HG02840 (cell line): ENCODE data around the gene CD300H.

Experiments used
- ATAC-seq: cut with Tn5 transposase; IDR thresholded peaks from one replicate; pipeline ENCODE4 v1.9.1; 2021; ENCODE audit warnings: mild to moderate bottlenecking, moderate library complexity, moderate number of reproducible peaks; ENCODE audit not compliant: unreplicated experiment, low FRiP score

The CD300H gene

DNA sequence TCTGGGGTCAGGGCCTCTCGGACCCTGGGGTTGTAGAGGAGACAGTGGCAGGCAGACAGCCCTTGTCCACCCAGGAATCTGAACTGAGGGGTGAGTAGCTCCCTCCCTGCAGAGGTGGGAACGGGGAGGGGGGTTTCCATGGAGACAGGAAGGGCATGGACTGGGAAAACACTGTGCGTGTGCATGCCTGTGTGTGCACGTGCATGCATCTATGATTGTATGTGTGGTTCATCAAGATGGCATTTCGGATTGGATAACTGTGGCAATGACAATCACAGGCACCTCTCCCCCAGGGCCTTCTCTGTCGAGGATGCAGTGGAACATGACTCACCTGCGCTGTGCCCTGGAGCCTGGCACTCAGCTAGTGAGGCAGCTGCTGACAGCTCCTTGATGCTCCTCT is 15.3 kb downstream of the CD300H start:
- ATAC-seq: no peak

GRCh38 chr17:74550602-74551001 is 16.7 kb downstream of the CD300H start:
- no peak for ATAC-seq

DNA sequence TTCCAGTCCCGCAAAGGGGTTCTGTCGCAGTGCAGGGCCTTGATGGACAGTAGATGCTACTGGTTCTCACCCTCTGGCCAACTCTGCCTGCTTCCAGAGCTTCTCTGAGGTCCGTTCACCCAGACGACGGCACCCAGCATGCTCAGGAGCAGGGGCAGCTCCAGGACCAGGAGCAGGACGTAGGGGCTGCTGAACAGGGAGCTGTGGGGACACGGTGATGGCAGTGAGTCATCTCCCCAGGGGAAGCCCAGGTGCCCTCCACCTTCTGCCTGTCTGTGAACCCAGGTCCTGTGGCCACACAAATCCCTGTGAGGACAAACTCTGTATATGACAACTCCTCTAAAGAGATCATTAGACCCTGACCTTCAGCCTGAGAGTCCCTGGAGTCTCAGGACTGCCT is 18.0 kb downstream of the CD300H start:
- no peak for ATAC-seq

- ATAC-seq: no peak
Observed at GRCh38 chr17:74547736-74548135, 19.6 kb downstream of the CD300H start.

- no peak for ATAC-seq
Observed at GRCh38 chr17:74547264-74547663, 20.0 kb downstream of the CD300H start.

DNA sequence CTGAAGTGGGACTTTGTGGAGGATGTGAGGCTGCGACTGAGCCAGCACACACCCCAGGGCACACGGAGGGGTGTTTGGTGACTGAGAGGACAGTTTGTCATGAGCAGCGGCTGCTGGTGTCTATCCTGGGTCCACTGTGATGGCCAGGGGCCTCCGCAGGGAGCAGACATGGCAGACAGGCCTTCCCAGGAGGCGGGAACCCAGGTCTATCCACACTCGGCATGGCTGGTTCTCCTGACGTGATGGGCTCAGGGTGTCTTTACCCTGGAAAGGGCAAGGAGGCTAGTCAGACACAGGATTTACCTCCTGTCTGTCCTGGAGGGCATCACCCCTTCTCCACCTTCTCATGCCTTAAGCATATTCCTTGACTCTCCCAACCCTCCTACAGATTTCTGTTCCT is 20.7 kb downstream of the CD300H start:
- no peak for ATAC-seq

GRCh38 chr17:74545843-74546230 is 21.5 kb downstream of the CD300H start, which contains the start of gene CD300C:
Gene CD300C, minus strand, starts transcription at chr17:74546115. Its CDS starts 333 bp downstream, at chr17:74545782.
- ATAC-seq: no peak

GRCh38 chr17:74544991-74545842 is 22.1 kb downstream of the CD300H start:
- ATAC-seq: no peak

DNA sequence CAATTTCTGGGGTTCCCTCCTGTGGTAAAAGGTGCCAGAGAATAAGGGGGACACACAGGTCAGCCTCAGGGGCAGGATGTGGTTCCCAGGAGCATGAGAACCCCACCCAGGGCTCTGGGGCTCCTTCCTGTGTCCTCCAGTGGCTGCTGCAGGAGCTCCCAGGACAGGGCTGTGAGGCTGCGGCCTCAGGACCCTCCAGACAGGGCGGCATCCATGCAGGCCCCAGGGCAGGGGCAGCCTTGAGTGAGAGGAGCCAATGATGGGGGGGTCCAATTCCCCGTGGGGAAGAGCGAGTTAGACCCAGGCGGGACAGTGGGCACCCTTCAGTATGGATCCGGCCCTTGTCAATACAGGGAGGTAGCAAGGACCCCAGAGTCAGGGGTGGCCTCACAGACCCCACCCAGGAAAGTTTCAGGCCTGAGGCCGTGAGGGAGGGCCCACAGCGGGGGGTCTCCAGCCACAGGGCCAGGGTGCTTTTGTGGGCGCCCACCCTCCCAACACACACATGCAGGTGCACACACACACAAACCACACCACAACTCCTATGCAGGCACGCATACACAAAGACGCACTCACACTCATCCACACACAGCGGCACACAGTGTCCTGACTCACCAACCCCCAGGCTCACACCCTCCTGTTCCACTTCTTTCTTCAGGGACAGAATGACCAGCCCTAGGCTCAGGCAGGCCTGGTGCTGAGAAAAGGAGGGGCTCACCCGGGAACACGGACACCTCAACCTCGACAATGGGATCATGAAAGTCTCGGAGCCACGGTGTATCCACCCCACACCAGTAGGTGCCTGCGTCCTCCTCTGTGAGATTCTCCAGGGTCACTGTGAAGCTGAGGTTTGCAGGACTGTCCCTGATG is 23.2 kb downstream of the CD300H start:
- ATAC-seq: no peak

GRCh38 chr17:74543406-74543805 is 23.9 kb downstream of the CD300H start:
- ATAC-seq: no peak

DNA sequence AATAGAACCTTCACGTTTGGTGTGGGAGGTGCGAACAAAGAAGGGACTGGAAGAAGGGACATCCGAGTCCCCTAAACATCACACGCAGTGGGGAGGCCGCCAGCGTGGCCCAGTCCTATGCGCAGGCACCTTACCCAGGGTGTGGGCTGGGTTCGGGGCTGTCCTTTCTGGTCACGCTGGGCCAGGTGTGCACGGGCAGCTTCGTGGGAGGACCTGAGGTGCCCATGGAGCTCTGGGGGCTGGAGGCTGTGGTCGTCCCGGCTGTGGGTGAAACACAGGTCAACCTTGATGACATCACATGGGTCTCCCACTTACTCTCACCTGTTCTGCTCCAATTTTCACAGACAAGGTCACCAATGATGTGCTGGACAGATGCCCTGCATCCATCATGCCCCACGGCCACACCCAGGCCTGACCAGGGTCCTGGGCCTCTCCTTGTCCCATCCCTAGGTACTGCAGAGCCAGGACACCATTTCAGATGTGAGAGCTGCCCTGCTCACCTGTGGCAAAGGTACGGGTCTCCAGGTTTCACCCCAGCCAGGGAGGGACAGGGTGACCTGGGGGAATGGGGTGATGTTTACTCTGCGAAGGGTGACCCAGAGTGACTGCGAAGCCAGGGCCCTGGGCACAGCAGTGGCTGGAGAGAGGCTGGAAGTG is 24.5 kb downstream of the CD300H start:
- ATAC-seq: no peak

DNA sequence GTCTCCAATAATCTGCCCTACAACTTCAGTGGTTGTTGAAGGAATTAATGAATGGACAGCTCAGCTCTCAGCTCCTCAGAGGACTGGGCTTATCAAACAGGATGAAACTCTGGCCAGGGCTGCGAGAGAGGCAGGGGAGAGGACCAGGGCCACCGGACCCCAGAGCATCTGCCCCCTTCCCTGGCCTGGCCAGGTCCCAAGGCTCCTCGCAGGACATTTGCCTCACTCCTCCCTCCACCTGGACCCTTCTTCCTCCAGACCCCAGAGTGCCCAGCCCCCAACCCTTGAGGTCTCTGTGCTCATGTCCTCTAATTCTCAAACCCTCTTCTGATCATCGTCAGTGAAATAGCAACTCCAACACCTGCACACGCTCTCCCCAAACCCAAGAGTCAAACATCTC is 25.1 kb downstream of the CD300H start:
- ATAC-seq: no peak

GRCh38 chr17:74541176-74542111 is 25.9 kb downstream of the CD300H start:
- no peak for ATAC-seq

DNA sequence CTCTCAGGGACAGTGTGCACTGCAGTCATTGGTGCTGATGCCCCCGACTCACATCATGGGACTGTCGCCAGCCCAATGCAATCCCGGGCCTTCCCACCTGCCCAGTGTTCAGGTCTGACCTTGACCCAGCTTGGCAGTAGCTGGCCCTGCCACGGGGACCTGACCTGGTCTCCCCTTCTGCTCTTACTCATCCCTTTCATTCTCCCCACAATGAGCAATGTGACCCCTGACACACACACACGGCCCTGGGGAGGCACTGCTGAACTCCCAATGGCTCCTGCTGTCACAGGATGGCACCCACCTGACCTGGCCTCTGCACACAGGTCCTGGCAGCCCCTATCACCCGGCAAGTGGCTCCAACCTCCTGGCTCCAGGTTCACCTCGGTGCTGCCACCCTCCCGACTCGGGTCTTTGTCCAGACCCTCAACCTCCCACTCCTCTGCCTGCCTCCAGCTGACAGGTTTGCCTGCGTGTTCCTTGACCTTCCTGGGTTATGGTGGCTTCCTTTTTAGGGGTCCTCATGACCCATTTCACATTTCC is 28.0 kb downstream of the CD300H start:
- no peak for ATAC-seq

DNA sequence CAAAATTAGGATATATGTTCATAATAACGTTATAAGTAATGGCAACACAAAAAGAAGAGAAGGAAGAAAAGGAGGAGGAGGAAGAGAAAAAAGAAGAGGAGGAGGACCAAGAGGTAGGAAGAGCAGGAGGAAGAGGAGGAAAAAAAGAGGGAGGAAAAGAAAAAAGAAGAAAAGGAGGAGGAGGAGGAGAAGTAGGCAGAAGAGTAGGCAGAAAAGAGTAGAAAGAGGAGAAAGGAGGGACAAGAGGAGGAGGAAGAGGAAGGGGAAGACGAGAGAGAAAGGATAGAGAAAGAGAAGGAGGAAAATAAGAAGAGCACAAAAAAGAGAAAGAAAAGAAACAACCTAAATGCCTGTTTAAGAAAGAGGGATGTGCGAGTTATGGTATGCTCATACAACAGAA is 30.4 kb downstream of the CD300H start:
- ATAC-seq: no peak

DNA sequence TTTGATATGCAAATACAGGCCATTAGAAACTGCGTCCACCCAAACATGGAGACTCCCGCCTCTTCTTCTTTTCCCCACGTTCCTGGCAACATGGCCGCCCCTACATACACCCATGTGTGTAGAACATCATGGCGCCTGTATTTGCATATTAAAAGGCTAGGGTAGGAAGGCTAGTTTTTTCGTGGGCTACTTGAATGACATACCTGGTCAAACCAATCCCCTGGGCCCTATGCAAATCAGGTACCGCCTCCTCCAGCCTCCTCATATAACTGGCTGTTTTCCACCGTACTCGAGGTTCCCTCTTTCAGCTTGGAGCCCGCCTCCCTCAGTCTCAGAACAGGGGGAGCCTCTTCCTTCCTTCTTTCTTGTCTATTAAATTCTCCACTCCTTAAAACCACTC is 35.2 kb downstream of the CD300H start:
- no peak for ATAC-seq

DNA sequence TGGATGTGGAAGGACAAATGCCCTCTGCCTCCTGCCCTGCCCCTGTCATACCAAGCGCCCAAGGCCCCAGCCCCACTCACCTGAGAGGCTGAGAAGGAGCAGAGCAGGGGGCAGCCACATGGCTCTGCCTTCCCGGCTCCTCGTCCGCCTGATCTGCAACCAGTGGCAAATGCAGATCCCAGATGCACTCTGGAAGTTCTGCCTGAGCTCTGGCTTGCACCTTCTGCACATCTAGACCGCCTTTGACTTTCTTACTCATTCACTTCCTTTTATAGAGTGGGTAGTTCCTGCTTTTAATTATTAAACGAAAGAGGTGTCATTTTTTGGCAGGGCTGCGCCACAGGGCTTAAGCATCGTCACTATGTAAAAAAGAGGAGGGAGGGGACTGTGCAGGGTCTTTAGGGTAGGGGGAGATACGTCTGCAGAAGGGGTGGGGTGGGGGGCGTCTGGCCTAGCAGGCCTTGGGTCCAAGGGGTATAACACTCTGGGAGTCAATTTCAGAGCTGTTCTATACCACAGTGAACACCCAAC is 36.0 kb downstream of the CD300H start, which contains the start of gene CD300LB:
Gene CD300LB (minus strand): TSS at position 245 of the 531 bp plus-strand sequence. CDS start 125 bp downstream, at position 120.
- ATAC-seq: no peak

DNA sequence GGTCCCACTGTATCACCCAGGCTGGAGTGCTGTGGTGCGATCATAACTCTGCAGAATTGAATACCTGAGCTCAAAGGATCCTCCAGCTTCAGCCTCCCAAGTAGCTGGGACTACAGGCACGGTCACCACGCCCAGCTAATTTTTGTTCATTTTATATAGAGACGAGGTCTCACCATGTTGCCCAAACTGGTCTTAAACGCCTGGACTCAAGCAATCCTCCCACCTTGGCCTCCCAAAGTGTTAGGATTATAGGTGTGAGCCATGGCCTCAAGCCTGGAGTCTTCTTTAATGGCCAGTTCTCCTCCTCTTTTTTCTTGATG is 36.5 kb downstream of the CD300H start:
- ATAC-seq: no peak

DNA sequence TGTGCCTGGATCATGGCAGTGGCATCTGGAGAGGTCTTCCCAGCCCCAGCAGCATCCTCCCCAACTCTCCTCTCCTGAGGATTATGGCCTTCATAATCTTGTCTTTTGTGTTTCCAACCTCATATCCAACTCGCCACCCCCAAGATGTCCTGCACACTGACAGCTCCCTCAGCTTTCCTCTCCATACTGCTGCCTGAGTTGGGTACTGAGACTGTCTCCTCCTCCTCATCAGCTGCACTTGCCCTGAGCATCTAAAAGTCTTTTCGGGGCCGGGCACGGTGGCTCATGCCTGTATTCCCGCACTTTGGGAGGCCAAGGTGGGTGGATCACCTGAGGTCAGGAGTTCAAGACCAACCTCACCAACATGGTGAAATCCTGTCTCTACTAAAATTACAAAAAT is 38.1 kb downstream of the CD300H start:
- ATAC-seq: no peak
